Activated CD4-positive, alpha-beta T cell treated with anti-CD3 and anti-CD28 coated beads for 36 hours (primary cell): Measurements from ENCODE around the gene RNLS. TPM values are rescaled to one million over a fixed set of nuclear protein-coding genes. Genes with fewer than 3 reads are reported as not detected.

Experiments
- ATAC-seq: fragments of 200-7000 bp; cut with Tn5 transposase; one replicate; pipeline ENCODE4 v1.10.0; 2021; ENCODE audit warnings: mild to moderate bottlenecking, moderate library complexity
- CTCF ChIA-PET: fragments of 350-600 bp; sonication (Branson Sonifier 250); formaldehyde crosslinking; loops from one replicate; lab custom pipeline; 2021; ENCODE audit warnings: antibody characterized with exemption; lab: Charles Lee
- POLR2A ChIA-PET: fragments of 350-600 bp; sonication (Branson Sonifier 250); formaldehyde crosslinking; loops from one replicate; lab custom pipeline; 2021; ENCODE audit warnings: antibody characterized with exemption, inconsistent platforms; lab: Charles Lee
- DNase-seq: peaks from one replicate; pipeline ENCODE4 v3.0.0-alpha.2; 2020
- H3K27ac Mint-ChIP-seq: one replicate; pipeline ENCODE4 v1.8.0; 2021; ENCODE audit warnings: mixed read lengths
- H3K27me3 Mint-ChIP-seq: one replicate; pipeline ENCODE4 v1.8.0; 2021; ENCODE audit warnings: mixed read lengths
- H3K36me3 Mint-ChIP-seq: one replicate; pipeline ENCODE4 v1.8.0; 2021; ENCODE audit warnings: low read depth, mixed read lengths
- H3K4me1 Mint-ChIP-seq: one replicate; pipeline ENCODE4 v1.8.0; 2021; ENCODE audit warnings: mixed read lengths
- H3K4me3 Mint-ChIP-seq: one replicate; pipeline ENCODE4 v1.8.0; 2021; ENCODE audit warnings: mild to moderate bottlenecking, moderate library complexity, mixed read lengths
- H3K9me3 Mint-ChIP-seq: one replicate; pipeline ENCODE4 v1.8.0; 2021; ENCODE audit warnings: low read depth, mixed read lengths
- intact Hi-C, 2 experiments: fragments of 100-400 bp; cut with DNase I in 1 of 2; cut with micrococcal nuclease in 1 of 2; formaldehyde crosslinking; loops; one replicate each; pipeline versions ENCODE4 v1.14.2 to v1.15.1; 2022 to 2024; cut with DNase I, micrococcal nuclease
- total RNA-seq, 2 experiments: library from RNA; stranded (reverse); gene quantifications; one replicate each; pipeline ENCODE4 v1.2.3, GENCODE V29; 2021

RNLS gene
- total RNA-seq, 2 experiments from 2014 or later, result 4.3 to 4.4 TPM

GRCh38 chr10:88592906-88593305 lies 9.8 kb upstream of the RNLS start:
- H3K4me1 Mint-ChIP-seq, result peaks cover 2% of the 10 kb centered on the region
- ChIA-PET POLR2A (no interaction called here), CTCF (interaction anchor here (1.3 to 2.5 kb wide), 2 partner anchors 10 to 13 kb away, joined by 4 to 15 read pairs; partner anchors contain the start of gene RNLS)
- H3K36me3 Mint-ChIP-seq, result no peaks in the 10 kb centered on the region
- no peaks in the 10 kb centered on the region for H3K9me3 Mint-ChIP-seq
- no peaks in the 10 kb centered on the region for H3K27me3 Mint-ChIP-seq
- intact Hi-C loops, result no loop called here
- H3K27ac Mint-ChIP-seq, result no peak overlapping the region
- no peak overlapping the region for H3K4me3 Mint-ChIP-seq
- DNase-seq, result no peak
- ATAC-seq, result no peak

GRCh38 chr10:88592381-88592780 lies 9.3 kb upstream of the RNLS start:
- no peak overlapping the region for H3K27ac Mint-ChIP-seq
- H3K4me1 Mint-ChIP-seq, result no peaks in the 10 kb centered on the region
- ATAC-seq (no peak), DNase-seq (no peak)
- H3K36me3 Mint-ChIP-seq, result no peaks in the 10 kb centered on the region
- no peaks in the 10 kb centered on the region for H3K27me3 Mint-ChIP-seq
- intact Hi-C loops, result no loop called here
- no peaks in the 10 kb centered on the region for H3K9me3 Mint-ChIP-seq
- ChIA-PET CTCF (interaction anchor here (1.3 to 2.5 kb wide), 2 partner anchors 9 to 13 kb away, joined by 4 to 15 read pairs; partner anchors contain the start of gene RNLS), POLR2A (no interaction called here)
- H3K4me3 Mint-ChIP-seq, result no peak overlapping the region

- peaks cover 12% of the 10 kb centered on the region for H3K4me1 Mint-ChIP-seq
- no peak within 1 kb of the TSS for H3K4me3 Mint-ChIP-seq
- no peaks in the 10 kb centered on the region for H3K27me3 Mint-ChIP-seq
- no peak within 1 kb of the TSS for H3K27ac Mint-ChIP-seq
- POLR2A ChIA-PET, result no interaction called here
- peaks cover 5% of the 10 kb centered on the region for H3K36me3 Mint-ChIP-seq
- H3K9me3 Mint-ChIP-seq, result peaks cover 3% of the 10 kb centered on the region
- CTCF ChIA-PET, result no interaction called here
- DNase-seq (no peak), ATAC-seq (no peak)
- intact Hi-C loops, result loop anchor here in 1 of 2 experiments (10.0 kb wide), 1 partner anchor 88 kb away; no protein-coding TSS in a partner anchor
Observed at GRCh38 chr10:88586462-88586861, 3.3 kb upstream of the RNLS start, which contains the start of gene LIPJ. Gene LIPJ (plus strand): TSS chr10:88586762. CDS start chr10:88590688, 3,926 bp downstream.

- intact Hi-C loops, result loop anchor here (1.0 to 10.0 kb wide), 4 partner anchors 87 to 227 kb away; no protein-coding TSS in a partner anchor
Observed at GRCh38 chr10:88583584-88583957, 453 bp upstream of the RNLS start.

GRCh38 chr10:88582411-88582805 lies 710 bp downstream of the RNLS start:
- Mint-ChIP-seq H3K4me1 (peaks cover 12% of the 10 kb centered on the region), H3K4me3 (peak overlapping the region; percentile 78), H3K36me3 (peaks cover 5% of the 10 kb centered on the region), H3K9me3 (peaks cover 3% of the 10 kb centered on the region), H3K27ac (peak overlapping the region; percentile 56), H3K27me3 (no peaks in the 10 kb centered on the region)
- ATAC-seq (no peak), DNase-seq (no peak)
- intact Hi-C loops, result loop anchor here (5.0 to 10.0 kb wide), 2 partner anchors 92 to 225 kb away; no protein-coding TSS in a partner anchor
- ChIA-PET CTCF (interaction anchor here (0.6 to 2.8 kb wide), 15 partner anchors 10 to 1047 kb away, joined by 3 to 15 read pairs (median 4); no protein-coding TSS in a partner anchor), POLR2A (interaction anchor here (0.7 to 1.3 kb wide), 3 partner anchors 8 to 720 kb away, joined by 3 to 5 read pairs (median 3); no protein-coding TSS in a partner anchor)

More at GRCh38 chr10:88583584-88583957, 453 bp upstream of the RNLS start:
- ChIA-PET POLR2A (interaction anchor here (1.2 to 1.3 kb wide), 2 partner anchors 9 to 140 kb away, joined by 3 to 5 read pairs; no protein-coding TSS in a partner anchor), CTCF (interaction anchor here (0.5 to 2.8 kb wide), 16 partner anchors 9 to 601 kb away, joined by 3 to 15 read pairs (median 4); no protein-coding TSS in a partner anchor)
- DNase-seq, result no peak
- Mint-ChIP-seq H3K36me3 (peaks cover 5% of the 10 kb centered on the region), H3K27ac (peak overlapping the region; percentile 93), H3K27me3 (no peaks in the 10 kb centered on the region), H3K4me3 (peak overlapping the region; percentile 78), H3K9me3 (peaks cover 3% of the 10 kb centered on the region), H3K4me1 (peaks cover 12% of the 10 kb centered on the region)
- ATAC-seq, result no peak

GRCh38 chr10:88565072-88565471 lies 18.0 kb downstream of the RNLS start:
- ATAC-seq, result peak; percentile 47
- POLR2A ChIA-PET, result no interaction called here

GRCh38 chr10:88562152-88562551 lies 21.0 kb downstream of the RNLS start:
- ATAC-seq, result no peak
- intact Hi-C loops, result loop anchor here in 1 of 2 experiments (10.0 kb wide), 1 partner anchor 373 kb away; no protein-coding TSS in a partner anchor
- ChIA-PET POLR2A (no interaction called here), CTCF (interaction anchor here (1.6 kb wide), 1 partner anchor 712 kb away, joined by 5 read pairs; no protein-coding TSS in a partner anchor)
- DNase-seq, result no peak
- H3K4me3 Mint-ChIP-seq, result no peak overlapping the region
- H3K27me3 Mint-ChIP-seq, result no peaks in the 10 kb centered on the region
- no peak overlapping the region for H3K27ac Mint-ChIP-seq
- H3K36me3 Mint-ChIP-seq, result no peaks in the 10 kb centered on the region
- H3K4me1 Mint-ChIP-seq, result peaks cover 6% of the 10 kb centered on the region
- no peaks in the 10 kb centered on the region for H3K9me3 Mint-ChIP-seq

More at GRCh38 chr10:88565072-88565471, 18.0 kb downstream of the RNLS start:
- no peaks in the 10 kb centered on the region for H3K36me3 Mint-ChIP-seq
- no peaks in the 10 kb centered on the region for H3K9me3 Mint-ChIP-seq
- no peak overlapping the region for H3K4me3 Mint-ChIP-seq
- no peaks in the 10 kb centered on the region for H3K27me3 Mint-ChIP-seq
- CTCF ChIA-PET, result interaction anchor here (0.6 to 2.4 kb wide), 17 partner anchors 9 to 703 kb away, joined by 3 to 9 read pairs (median 3); partner anchors contain the start of gene RNLS
- intact Hi-C loops, result loop anchor here (1.0 to 10.0 kb wide), 3 partner anchors 245 to 370 kb away; no protein-coding TSS in a partner anchor
- H3K27ac Mint-ChIP-seq, result no peak overlapping the region
- no peak for DNase-seq
- no peaks in the 10 kb centered on the region for H3K4me1 Mint-ChIP-seq

- Mint-ChIP-seq H3K9me3 (no peaks in the 10 kb centered on the region), H3K36me3 (no peaks in the 10 kb centered on the region), H3K27ac (no peak overlapping the region), H3K4me3 (no peak overlapping the region), H3K27me3 (no peaks in the 10 kb centered on the region), H3K4me1 (peaks cover 14% of the 10 kb centered on the region)
- DNase-seq (no peak), ATAC-seq (no peak)
- intact Hi-C loops, result loop anchor here (10.0 kb wide), 2 partner anchors 443 to 903 kb away; partner anchors contain the start of gene PAPSS2 (in 1 of the 2)
- POLR2A ChIA-PET, result no interaction called here
- CTCF ChIA-PET, result interaction anchor here (0.7 to 0.8 kb wide), 2 partner anchors 44 to 168 kb away, joined by 3 read pairs; no protein-coding TSS in a partner anchor
Observed at GRCh38 chr10:88557658-88558057, 25.5 kb downstream of the RNLS start.

GRCh38 chr10:88557256-88557655 lies 25.9 kb downstream of the RNLS start:
- H3K4me3 Mint-ChIP-seq, result no peak overlapping the region
- POLR2A ChIA-PET, result no interaction called here
- no peak for ATAC-seq
- no peaks in the 10 kb centered on the region for H3K9me3 Mint-ChIP-seq
- peaks cover 14% of the 10 kb centered on the region for H3K4me1 Mint-ChIP-seq
- no peaks in the 10 kb centered on the region for H3K36me3 Mint-ChIP-seq
- CTCF ChIA-PET, result interaction anchor here (0.7 to 1.0 kb wide), 2 partner anchors 16 to 167 kb away, joined by 3 read pairs; no protein-coding TSS in a partner anchor
- no peak overlapping the region for H3K27ac Mint-ChIP-seq
- intact Hi-C loops, result loop anchor here (10.0 kb wide), 2 partner anchors 442 to 902 kb away; partner anchors contain the start of gene PAPSS2 (in 1 of the 2)
- DNase-seq, result no peak
- H3K27me3 Mint-ChIP-seq, result no peaks in the 10 kb centered on the region

GRCh38 chr10:88555190-88555908 lies 27.8 kb downstream of the RNLS start:
- CTCF ChIA-PET, result interaction anchor here (1.0 to 1.1 kb wide), 2 partner anchors 9 to 25 kb away, joined by 3 read pairs; no protein-coding TSS in a partner anchor
- ATAC-seq, result no peak
- Mint-ChIP-seq H3K27me3 (no peaks in the 10 kb centered on the region), H3K27ac (no peak overlapping the region), H3K4me1 (peaks cover 14% of the 10 kb centered on the region), H3K36me3 (no peaks in the 10 kb centered on the region), H3K4me3 (no peak overlapping the region), H3K9me3 (no peaks in the 10 kb centered on the region)
- intact Hi-C loops, result loop anchor here (10.0 kb wide), 2 partner anchors 441 to 901 kb away; partner anchors contain the start of gene PAPSS2 (in 1 of the 2)
- DNase-seq, result no peak
- POLR2A ChIA-PET, result no interaction called here
